ENCODE measurements around the gene DHX34.
"Not testable (repeated sequence)": the region's sequence is repeated elsewhere in the genome, so short reads cannot be mapped to it uniquely, and the experiment has no call there.

The DHX34 gene

DNA sequence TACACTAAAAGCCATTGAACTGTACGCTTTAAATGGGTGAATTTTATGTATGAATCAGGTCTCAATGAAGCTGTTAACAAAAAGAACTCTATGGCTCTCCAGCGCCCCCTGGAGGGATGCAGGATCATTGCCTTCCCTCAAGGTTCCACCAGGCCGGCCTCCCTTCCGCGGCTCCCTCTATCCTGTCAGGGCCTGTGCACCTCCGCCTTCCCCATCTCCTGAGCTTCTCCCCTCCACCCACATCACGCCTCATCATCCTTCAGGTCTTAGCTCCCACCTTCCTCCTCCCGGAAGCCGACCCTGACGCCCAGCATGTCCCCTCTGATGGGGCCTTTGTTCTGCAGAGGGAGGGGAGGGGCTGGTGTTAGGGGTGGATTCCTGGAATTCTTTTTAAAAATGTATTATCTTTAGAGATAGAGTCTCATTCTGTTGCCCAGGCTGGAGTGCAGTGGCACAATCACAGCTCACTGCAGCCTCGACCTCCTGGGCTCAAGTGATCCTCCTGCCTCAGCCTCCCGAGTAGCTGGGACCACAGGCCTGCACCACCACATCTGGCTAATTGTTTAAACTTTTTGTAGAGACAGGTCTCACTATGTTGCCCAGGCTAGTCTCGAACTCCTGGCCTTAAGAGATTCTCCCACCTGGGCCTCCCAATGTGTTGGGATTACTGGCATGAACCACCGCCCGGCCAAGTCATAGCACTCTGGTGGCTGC, 42.6 kb downstream of the DHX34 start:
- peak; percentile 74 for DNase-seq

DNA sequence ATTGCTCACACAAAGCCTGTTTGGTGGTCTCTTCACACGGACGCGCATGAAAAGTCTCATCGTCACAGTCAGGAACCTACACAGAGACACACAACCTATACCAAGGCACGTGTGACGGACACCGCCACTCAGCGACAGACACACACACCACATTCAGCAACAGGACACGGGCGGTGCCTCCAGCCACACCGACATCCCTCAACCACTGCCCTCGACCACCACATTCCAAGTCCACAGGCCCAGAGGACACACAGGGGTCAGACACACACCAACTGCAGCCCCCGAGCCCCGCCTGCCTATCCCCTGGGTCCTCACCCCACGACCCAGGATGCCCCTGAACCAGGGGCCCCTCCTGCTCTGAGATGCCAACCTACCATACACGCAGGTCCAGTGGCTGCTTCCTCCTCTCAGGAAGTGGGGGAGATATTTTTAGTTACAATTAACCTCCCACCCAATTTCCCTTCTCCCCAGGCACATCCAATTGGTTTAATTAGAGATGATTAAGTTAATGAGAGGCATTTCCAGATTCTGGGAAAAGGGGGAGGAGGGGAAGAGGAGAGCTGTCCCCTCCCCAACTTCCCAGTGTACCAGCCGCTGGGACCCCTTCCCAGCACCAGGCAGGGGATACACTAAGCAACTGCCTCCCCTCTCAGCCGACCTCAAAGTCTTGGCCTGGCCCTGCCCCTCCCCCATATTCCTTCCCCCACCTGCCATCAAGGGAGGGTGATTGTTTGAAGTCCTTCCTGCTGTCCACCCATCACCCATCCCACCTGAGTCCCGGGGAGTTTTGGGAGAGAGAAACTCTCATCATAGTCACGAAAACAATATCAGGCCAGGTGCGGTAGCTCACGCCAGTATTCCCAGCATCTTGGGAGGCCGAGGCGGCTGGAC, 49.8 kb downstream of the DHX34 start:
- no peak for DNase-seq

DNA sequence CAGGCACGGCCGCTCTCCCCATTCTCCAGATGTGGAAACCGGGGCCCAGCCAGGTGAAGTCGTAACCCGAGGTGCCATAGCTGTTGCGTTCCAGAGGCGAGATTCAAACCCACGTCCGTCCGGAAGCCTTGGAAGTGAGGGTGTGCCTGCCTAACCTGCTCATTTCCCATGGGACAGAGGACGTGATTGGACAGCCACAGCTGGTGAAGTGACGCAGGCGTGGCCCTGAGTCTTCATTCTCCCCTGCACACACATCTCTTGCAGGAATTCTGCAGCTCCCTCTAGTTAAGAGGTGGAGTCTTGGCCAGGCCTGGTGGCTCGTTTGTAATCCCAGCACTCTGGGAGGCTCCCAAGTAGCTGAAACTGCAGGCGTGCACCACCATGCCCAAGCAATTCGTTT, 53.4 kb downstream of the DHX34 start:
- DNase-seq: no peak

DNA sequence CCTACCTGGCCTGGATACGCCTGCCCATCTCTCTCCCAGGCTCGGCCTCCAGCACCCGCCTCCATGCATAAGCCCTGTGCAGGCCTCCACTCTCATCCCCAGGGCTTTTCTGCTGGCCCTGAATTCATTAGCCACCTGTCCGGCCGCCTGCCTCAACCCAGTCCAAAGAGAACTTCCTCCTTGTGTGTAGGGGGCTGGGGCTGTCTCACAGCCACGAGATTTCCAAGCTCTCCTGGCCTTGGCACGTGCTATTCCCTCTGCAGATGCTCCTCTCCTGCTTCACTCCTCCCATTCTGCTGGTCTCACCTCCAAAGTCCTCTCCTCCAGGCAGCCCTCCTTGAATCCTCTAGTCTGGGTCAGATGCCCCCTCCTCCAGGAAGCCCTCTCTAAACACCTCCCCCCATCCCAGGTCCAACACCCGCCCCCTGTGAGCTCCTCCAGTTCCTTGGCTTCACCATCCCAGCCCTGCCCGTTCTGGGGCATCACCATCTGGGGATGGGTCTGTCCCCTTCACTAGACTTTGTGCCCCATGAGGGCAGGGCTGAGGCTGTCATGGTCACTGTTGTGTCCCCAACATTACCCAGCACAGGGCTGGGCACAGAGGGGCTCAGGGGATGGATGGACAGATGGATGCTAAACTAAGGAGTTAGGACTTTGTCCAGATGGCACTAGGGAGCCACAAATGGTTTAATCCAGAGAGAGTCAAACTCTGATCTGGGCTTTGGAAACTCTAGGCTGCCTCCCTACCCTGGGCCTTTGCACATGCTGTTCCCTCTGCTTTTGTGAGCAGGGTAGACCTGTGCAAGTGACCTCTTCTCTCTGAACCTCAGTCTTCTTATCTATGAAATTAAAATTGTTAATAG, 55.5 kb downstream of the DHX34 start:
- DNase-seq: no peak

DNA sequence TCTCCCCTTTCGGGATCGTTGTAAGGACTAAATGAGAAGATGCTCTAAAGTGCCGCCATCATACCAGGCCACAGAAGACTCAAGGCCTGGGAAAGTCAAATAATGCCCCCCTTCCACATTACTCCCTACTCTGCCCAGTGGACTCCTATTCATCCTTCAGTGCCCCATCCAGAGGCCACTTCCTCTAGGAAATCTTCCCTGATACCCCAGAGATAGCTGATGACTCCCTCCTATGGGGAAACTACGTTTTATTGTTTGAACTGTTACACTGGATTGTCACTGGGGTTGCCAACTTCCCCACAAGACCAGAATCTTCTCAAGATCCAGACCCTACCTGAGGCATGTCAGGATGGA, 56.1 kb downstream of the DHX34 start:
- no peak for DNase-seq

DNA sequence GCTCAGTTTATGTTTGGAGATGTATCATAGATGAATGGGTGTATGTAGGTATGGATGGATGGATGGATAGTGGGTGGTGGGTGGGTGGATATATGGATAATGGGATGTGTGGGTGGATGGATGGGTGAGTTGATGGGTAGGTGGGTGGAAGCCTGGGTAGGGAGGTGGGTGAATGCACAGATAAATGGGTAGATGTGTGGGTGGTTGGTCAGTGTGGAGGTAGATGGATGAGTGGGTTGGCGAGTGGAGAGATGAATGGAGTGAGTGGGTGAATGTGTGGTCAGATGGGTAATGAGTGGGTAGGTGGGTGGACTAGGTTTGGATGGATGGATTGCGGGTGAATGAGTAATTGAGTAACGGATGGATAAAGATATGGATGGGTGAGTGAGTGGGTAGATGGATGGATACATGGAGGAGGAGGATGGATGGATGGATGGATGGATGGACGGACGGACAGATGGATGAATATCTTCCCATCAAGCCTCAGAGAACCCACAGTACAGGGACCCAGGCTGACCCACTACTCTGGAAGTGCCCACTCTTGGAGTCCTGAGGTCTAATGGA, 56.8 kb downstream of the DHX34 start:
- no peak for DNase-seq

DNA sequence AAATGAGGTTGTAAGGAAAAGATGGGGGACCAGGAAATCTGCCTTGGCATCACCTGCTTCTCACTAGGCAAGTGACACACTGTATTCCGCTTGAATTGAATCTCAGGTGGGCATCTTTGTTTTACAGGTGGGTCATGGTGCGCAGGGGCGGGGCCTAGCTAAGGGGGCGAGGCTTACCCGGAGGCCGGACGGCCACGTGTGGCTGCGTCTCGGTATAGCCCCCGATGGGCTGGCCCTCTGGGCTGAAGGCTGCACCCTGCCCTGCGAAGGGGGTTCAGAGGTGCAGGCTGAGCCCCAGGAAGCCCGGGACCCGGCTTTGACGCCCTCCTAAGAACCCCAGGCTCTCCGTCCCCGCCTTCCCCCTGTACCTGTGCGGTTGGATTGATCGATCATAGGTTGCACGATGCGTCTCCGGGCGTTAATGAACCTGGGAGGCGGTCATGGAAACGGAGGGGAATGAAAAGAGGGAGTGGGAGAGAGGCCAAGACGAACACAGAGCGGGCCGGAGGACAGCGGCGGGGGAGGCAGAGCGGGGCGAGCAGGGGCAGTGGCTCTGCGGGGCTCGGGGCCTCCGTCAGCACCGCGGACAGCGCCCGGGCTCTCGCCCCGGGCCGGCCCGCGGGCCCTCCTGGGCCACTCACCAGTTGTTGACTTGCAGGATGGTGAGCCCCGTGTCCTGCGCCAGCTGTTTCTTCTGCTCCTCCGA, 57.7 kb downstream of the DHX34 start:
- DNase-seq: no peak

DNA sequence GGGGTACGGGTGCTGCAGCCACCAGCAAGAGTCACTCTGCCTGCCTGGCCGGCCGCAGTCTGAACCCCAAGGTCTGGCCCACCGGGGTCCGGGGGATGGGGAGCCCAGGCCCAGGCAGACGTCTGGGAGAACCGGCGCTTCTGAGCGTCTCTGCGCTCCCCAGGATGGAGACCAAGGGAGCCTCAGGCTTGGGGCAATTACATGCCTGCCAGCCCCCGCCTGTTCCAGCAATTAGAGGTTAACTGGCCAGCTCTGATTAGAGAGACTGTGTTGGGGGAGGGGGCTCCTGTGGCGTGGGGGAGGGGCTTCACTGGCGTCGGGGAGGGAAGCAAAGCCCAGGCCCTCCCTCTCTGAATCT, 58.3 kb downstream of the DHX34 start:
- no peak for DNase-seq

DNA sequence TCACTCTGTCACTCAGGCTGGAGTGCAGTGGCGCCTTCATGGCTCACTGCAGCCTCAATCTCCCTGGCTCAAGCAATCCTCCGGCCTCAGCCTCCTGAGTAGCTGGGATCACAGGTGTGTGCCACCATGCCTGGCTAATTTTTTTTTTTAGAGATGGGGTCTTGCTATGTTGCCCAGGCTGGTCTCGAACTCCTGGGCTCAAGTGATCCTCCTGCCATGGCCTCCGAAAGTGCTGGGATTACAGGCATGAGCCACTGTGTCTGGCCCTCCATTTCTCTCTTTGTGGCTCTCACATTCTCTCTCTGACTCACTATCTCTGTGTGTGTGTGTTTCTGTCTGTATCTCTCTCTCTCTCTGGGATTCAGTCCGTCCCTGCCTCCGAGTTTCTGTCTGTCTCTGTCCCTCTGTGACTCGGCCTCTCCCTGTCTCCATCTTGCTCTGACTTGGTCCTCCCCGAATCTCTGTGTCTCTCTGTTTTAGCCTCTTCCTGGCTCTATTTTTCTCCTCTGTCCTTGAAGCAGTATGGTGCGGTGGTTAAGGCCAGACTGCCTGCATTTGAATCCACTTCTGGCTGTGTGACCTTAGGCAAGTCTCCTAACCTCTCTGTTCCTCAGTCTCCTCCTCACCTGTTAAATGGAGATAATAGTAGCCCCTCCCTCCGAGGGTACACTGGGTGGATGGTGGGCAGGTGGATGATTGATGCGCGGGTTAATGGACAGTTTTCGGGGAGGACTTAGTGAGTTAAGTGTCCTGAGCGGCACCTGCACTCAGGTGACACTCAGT, 59.2 kb downstream of the DHX34 start:
- DNase-seq: no peak

DNA sequence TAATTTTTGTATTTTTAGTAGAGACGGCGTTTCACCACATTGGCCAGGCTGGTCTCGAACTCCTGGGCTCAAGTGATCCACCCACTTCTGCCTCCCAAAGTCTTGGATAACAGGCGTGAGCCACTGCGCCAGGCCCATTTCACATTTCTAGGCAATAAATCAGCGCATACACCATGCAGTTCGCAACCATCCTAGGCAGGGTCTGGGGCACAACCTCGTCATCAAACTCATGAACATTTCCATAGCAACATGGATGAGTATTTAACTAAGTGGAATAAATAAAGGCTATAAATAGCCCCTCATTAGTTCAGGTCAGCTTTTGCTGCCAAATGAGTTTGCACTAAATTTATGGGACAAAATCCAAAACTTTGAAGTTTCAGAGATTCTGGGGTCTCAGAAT, 62.0 kb downstream of the DHX34 start:
- DNase-seq: no peak

DNA sequence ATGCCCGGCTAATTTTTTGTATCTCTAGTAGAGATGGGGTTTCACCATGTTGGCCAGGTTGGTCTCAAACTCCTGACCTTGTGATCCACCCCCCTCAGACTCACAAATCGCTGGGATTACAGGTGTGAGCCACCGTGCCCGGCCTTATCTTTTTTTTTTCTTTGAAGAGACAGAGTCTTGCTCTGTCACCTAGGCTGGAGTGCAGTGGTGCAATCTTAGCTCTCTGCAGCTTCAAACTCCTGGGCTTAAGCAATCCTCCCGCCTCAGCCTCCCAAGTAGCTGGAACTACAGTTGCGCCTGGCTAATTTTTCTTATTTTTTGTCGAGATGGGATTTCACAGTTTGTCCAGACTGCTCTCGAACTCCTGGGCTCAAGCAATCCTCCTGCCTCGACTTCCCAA, 62.6 kb downstream of the DHX34 start:
- not testable (repeated sequence) for DNase-seq

DNA sequence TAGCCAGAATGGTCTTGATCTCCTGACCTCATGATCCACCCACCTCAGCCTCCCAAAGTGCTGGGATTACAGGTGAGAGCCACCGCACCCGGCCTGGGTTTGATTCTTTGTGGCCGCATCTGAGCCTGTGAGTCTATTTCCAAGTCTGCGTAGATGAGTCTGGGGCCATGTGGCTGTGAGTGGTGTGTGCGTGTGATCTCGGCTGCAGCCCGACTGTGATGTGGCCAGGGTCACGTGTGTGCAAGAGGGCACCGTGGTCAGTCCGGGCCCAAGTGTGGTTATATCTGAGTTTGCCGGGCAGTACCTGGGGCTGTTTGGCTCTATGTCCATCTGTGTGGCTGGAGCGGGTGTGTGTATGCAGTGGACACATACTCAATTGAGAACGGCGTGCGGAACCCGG, 64.8 kb downstream of the DHX34 start:
- DNase-seq: no peak

DNA sequence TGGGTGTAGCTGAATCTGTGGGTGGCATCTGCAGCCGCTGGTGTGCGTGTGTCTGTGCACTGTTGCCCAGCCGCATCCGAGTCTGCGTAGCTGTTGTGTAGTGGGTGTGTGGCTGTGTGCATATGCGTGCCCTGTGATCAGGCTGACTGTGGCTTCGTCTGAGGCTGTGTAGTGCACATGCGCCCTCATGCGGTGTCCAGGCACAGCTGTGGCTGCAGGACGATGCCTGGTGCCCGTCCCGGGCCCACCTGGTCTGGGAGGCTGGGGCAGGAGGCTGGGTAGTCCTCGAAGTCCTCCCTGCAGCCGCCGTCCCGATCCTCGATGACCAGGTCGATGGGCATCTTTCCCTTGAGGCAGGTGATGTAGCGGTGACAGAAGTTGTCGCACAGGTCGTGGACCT, 65.4 kb downstream of the DHX34 start:
- DNase-seq: no peak

DNA sequence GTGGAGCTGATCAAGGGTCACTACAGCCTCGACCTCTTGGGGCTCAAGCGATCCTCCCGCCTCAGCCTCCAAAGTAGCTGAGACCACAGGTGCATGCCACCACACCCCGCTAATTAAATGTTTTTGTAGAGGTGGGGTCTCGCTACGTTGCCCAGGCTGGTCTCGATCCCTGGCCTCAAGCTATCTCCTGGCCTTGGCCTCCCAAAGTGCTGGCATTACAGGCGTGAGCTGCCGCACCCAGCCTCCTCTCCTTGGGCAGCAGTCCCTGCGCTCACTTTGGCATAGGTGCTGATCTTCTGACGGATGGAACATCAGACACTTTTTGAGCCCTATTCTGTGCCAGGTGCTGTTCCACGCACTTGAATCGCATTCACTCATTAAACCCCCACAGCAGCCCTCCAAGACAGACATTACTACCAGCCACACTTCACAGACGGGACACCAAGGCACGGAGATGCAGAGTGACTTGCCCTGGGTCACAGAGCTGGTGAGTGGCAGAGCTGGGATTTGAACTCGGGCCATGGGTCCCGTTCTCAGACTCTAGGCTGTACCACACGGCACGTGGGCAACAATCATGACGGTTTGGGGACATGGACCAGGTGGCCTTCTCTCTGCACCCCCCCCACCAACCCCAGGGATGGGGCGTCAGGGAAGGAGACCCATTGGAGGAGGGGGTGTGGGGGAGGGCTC, 67.0 kb downstream of the DHX34 start:
- DNase-seq: no peak

DNA sequence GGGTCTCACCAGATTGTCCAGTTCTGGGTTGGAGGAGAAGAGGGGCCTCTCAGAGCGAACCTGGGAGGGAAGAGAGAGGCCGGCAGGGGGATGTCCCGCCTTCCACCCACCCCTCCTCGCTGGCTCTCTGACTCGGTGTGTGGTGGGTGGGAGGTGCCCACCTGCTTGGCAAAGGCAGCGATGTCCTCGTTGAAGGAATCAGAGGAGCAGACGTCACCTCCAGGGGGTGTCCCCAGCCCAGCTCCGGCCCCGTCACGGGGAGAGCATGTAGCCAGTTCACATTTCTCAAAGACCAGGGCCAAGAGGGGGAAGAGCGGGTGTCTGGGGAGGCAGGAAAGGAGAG, 67.5 kb downstream of the DHX34 start:
- DNase-seq: no peak

DNA sequence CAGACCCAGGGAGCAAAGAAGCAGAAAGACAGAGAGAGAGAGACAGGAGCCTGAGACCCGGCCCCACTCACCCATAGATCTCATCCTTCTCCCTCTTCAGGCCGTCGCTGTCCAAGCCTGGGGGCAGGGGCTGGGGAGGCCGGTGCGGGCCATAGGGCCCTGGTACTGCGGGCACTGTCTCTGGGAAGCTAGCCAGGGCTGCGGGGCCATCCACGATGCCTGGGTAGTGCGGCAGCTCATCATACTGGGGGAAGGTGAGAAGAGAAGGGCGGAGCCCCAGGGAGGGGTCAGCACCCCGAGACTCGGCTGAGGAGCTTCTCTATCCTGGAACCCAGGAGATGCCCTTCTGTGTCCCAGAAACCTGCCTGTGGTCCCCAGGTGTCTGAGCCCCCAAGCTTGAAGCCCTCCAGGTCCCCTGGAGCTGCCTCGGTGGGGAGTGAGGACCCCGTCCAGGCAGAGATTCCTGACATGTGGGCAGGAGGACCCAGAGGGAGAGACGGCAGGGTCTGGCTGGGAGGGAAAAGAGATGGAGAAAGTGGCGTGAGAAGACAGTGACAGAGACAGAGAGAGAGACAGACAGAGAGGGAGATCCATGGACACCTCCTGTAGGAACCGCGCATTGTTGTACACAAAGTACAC, 68.1 kb downstream of the DHX34 start:
- no peak for DNase-seq

DNA sequence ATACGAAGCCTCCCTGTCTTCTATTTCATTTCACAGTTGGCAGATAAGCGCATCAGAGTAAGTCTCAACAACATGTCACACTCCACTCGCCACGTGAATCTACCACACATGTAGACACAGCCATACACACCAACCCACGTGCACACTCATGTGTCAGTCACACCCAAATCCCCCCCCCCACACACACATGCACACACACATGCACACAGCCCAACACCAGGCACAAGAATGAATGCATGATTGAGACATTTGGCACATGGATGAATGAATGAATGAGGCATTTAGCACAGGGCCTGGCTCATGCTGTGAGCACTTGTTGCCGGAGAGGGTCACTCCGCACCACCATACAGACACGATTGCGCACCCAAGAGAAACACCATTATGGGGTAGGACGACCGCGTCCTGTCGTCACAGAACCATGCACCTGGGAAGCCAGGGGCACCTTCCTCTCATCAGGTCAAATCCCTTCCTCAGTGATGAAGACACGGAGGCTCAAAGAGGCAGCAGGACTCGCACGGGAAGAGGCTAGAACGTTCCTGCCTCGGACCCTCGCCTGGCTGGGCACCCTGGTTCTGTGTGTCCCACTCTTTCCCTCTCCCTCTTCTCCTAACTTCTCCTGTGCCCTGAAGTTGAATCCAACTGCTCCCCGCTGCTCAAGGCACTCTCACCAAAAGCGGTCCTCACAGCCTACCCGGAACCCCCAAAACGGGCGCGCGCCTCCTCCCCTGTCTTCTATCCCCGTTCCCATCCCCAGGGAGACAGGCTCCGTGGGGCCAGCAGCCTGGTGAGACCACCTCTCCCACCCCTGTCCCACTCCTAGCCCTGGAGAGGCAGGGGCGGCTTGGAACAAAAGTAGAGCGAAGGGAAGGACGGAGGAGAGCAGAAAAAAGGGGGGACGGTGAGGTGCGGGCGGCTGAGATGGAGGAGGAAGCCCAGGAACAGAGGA, 68.9 kb downstream of the DHX34 start:
- DNase-seq: no peak

DNA sequence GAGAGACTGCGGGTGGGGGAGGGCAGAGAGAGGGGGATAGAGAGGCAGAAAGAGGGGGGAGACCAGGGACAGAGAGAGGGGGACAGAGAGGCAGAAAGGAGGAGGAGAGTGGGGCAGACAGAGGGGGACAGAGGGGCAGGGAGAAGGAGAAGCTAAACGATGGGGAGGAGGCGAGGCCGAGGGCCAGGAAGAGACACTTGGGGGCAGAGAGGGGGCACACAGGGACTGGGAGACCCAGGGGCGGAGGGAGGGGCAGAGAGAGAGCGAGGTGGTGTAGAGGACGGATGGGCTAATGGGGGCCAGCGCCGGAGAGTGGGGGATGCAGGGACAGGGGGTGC, 69.5 kb downstream of the DHX34 start:
- DNase-seq: no peak

DNA sequence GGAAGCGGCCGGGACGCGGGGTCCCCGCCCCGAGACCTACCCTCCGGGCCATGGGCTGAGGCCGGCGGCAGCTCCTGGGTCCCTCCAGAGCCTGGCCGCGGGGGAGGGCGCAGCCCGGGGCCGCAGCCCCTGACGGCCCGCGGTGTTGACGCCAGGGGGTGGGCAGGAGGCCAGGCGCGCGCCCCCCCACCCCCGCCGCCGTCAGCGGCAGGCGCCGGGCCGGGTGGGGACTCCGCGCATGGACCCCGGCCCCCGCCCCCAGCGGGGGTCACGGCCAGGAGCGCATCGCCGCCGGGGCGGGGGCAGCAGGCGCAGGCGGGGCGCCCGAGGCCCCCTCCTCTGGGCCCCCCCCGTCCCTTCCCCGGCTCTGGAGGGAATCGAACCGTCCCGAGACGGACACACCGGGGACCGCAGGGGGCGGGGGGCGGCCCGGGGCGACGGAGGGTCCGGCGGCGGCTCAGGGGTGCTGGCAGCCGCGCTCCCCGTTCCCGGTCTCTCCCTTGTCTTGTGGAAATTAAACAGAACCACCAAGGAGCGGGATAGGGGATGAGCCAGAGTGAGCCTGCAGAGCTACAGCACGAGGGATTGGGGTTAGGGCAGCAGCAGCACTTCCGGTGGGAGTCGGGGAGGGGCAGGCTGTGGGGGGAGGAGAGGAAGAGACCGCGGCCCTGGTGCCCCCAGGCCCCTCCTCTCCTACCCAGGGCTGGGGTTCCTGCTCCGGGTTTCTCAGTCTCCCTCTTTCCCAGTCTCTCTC, 70.1 kb downstream of the DHX34 start, which contains the start of gene MEIS3:
MEIS3 (minus strand) TSS at position 498 of the 754 bp plus-strand sequence; CDS start at position 52, 446 bp downstream.
- no peak for DNase-seq
